Nephron (organoid): ENCODE results near the gene RBM10.

Experiments used
- H3K27ac Mint-ChIP-seq, 3 experiments: 2 replicates each; pipeline ENCODE4 v1.8.0; 2020; ENCODE audit warnings: mixed read lengths in 3 of 3, mild to moderate bottlenecking in 2 of 3, moderate library complexity in 1 of 3
- H3K27me3 Mint-ChIP-seq: 2 replicates; pipeline ENCODE4 v1.8.0; 2021; ENCODE audit warnings: low read depth, mild to moderate bottlenecking, moderate library complexity, mixed read lengths
- H3K36me3 Mint-ChIP-seq: 2 replicates; pipeline ENCODE4 v1.8.0; 2020; ENCODE audit warnings: low read depth, mixed read lengths
- H3K4me1 Mint-ChIP-seq: 2 replicates; pipeline ENCODE4 v1.8.0; 2020; ENCODE audit warnings: mixed read lengths
- H3K4me3 Mint-ChIP-seq, 3 experiments: 2 replicates each; pipeline ENCODE4 v1.8.0; 2020; ENCODE audit warnings: mild to moderate bottlenecking in 3 of 3, mixed read lengths in 3 of 3, moderate library complexity in 2 of 3
- H3K9me3 Mint-ChIP-seq: 2 replicates; pipeline ENCODE4 v1.8.0; 2020; ENCODE audit warnings: mixed read lengths
- CTCF ChIP-seq, 3 experiments: fragments of 200-600 bp; sonication (generic); IDR thresholded peaks; one replicate each; pipeline ENCODE4 v1.5.0; 2021; ENCODE audit warnings: antibody characterized with exemption in 3 of 3; ENCODE audit not compliant: unreplicated experiment in 3 of 3

The RBM10 gene

DNA sequence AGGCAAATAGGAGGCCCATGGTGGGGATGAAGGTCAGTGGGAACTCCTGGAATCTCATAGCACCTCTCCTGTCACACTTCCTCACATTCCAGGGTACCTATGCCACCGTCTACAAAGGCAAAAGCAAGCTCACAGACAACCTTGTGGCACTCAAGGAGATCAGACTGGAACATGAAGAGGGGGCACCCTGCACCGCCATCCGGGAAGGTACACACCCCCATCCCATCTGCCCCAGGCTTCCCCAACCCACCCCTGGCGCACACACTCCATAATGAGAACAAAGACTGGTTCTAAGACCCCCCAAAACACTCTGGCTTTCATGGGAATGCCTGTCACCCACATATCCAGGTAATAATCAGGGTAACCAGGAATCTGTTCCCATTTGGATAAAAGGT is 79.9 kb downstream of the RBM10 start:
- Mint-ChIP-seq H3K4me1 (peaks cover 12% of the 10 kb centered on the region), H3K27me3 (no peaks in the 10 kb centered on the region), H3K27ac (no peak overlapping the region), H3K4me3 (no peak overlapping the region), H3K9me3 (no peaks in the 10 kb centered on the region), H3K36me3 (peaks cover 68% of the 10 kb centered on the region)
- TF ChIP-seq CTCF (IDR thresholded peaks at IDR 0.05; ENCODE audit: unreplicated experiment in 3 of 3) = no peak

DNA sequence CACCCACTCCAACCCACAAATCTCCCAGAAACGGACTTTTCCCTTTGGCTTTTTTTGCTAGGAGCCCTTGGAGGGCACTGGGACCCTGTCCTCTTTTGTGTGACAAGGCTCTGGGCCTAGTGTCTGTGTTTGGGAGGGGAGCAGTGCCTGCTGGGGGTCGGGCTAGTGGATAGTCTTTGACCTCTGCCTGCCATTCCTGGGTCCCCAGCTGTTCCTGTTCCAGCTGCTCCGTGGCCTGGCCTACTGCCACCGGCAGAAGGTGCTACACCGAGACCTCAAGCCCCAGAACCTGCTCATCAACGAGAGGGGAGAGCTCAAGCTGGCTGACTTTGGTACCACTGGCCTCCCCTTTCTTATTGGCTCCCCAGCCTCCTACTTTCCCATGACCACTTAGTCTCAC is 81.0 kb downstream of the RBM10 start:
- no peaks in the 10 kb centered on the region for H3K9me3 Mint-ChIP-seq
- peaks cover under 1% of the 10 kb centered on the region for H3K4me1 Mint-ChIP-seq
- no peak overlapping the region for H3K4me3 Mint-ChIP-seq
- no peak for TF ChIP-seq CTCF (IDR thresholded peaks at IDR 0.05; ENCODE audit: unreplicated experiment in 3 of 3)
- H3K27me3 Mint-ChIP-seq = no peaks in the 10 kb centered on the region
- no peak overlapping the region for H3K27ac Mint-ChIP-seq
- H3K36me3 Mint-ChIP-seq = peaks cover 64% of the 10 kb centered on the region

- H3K36me3 Mint-ChIP-seq = peaks cover 64% of the 10 kb centered on the region
- no peak overlapping the region for H3K4me3 Mint-ChIP-seq
- H3K4me1 Mint-ChIP-seq = no peaks in the 10 kb centered on the region
- H3K9me3 Mint-ChIP-seq = no peaks in the 10 kb centered on the region
- no peaks in the 10 kb centered on the region for H3K27me3 Mint-ChIP-seq
- no peak overlapping the region for H3K27ac Mint-ChIP-seq
- no peak for TF ChIP-seq CTCF (IDR thresholded peaks at IDR 0.05; ENCODE audit: unreplicated experiment in 3 of 3)
Observed at GRCh38 chrX:47226531-47227333, 81.7 kb downstream of the RBM10 start.

DNA sequence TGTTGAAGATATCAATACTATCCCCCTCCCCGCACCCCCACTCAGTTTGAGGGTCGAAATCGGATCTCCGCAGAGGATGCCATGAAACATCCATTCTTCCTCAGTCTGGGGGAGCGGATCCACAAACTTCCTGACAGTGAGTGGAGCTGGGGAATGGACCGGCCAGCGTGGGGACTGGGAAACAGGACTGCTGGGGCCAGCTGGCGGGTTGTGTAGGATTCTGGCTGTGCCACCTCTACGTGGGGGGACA is 82.2 kb downstream of the RBM10 start:
- no peak for TF ChIP-seq CTCF (IDR thresholded peaks at IDR 0.05; ENCODE audit: unreplicated experiment in 3 of 3)
- Mint-ChIP-seq H3K4me1 (no peaks in the 10 kb centered on the region), H3K4me3 (no peak overlapping the region), H3K27me3 (no peaks in the 10 kb centered on the region), H3K36me3 (peaks cover 60% of the 10 kb centered on the region), H3K9me3 (no peaks in the 10 kb centered on the region), H3K27ac (no peak overlapping the region)

DNA sequence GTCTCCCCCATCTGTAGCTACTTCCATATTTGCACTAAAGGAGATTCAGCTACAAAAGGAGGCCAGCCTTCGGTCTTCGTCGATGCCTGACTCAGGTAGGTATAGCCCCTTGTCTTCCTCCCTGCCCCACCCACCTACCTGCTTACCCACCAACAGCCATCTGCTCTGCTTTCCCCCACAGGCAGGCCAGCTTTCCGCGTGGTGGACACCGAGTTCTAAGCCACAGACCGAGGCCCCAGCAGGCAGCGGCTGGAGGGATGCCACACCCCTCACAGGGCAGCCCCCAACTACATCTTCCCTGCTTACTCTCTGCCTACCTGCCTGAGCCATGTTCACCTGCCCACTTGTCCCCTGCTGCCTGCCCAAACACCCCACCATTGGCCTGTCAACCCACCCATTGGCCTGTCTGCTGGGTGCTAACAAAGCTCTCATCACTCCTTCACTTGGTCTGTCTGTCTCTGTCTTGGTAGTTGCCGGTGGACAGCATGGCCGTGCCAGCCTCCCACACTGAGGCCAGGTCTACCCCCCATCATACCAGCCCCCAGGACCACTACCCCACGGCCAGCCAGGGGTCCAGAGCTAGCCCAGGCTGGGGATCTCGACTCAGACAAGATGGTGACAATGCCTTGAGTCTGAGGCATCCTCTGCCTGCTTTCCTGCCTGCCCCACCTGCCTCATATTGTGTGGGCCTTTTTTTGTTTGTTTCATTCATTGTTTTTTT is 83.7 kb downstream of the RBM10 start:
- Mint-ChIP-seq H3K36me3 (peaks cover 50% of the 10 kb centered on the region), H3K4me1 (no peaks in the 10 kb centered on the region), H3K4me3 (no peak overlapping the region), H3K27me3 (no peaks in the 10 kb centered on the region), H3K27ac (no peak overlapping the region), H3K9me3 (no peaks in the 10 kb centered on the region)
- TF ChIP-seq CTCF (IDR thresholded peaks at IDR 0.05; ENCODE audit: unreplicated experiment in 3 of 3) = no peak

DNA sequence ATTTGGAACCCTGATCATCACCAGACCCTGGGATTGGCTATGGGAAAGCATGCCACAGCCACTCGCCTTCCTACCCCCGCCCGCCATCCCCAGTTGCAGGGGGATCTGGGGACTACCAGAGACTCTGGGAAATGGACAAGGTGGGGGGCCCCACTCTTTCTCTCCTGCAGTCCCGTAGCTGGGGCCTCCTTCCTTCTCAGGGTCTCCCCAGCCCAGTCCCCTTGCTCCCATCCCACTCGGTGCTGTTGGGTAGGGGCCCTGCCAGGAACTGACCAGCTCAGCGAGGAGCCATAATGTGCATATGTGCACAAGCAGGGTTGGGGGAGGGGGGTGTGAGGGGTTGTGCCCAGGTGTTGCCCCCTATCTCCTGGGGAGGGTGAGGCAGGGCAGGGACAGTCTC is 84.4 kb downstream of the RBM10 start:
- H3K4me3 Mint-ChIP-seq = no peak overlapping the region
- H3K36me3 Mint-ChIP-seq = peaks cover 48% of the 10 kb centered on the region
- TF ChIP-seq CTCF (IDR thresholded peaks at IDR 0.05; ENCODE audit: unreplicated experiment in 3 of 3) = no peak
- no peaks in the 10 kb centered on the region for H3K9me3 Mint-ChIP-seq
- H3K27me3 Mint-ChIP-seq = no peaks in the 10 kb centered on the region
- H3K4me1 Mint-ChIP-seq = peaks cover 3% of the 10 kb centered on the region
- no peak overlapping the region for H3K27ac Mint-ChIP-seq
